Activated CD8-positive, alpha-beta memory T cell treated with anti-CD3 and anti-CD28 coated beads for 4 hours (primary cell): ENCODE results near the gene SCAMP1.
"Not testable (repeated sequence)": the region's sequence is repeated elsewhere in the genome, so short reads cannot be mapped to it uniquely, and the experiment has no call there.

ENCODE experiments used
- DNase-seq, 2 donors: peaks; one replicate each; pipeline ENCODE4 v3.0.0-alpha.2; 2020; ENCODE audit warnings: low read depth in 2 of 2

The SCAMP1 gene

GRCh38 chr5:78359831-78360673 lies at the start of gene SCAMP1:
SCAMP1 (plus strand) TSS chr5:78360617; CDS start chr5:78360672, 55 bp downstream.
- DNase-seq, result peak; percentile 82

- DNase-seq, result no peak
These were observed 42.9 kb upstream of the SCAMP1 start for GRCh38 chr5:78317515-78317914.

- no peak for DNase-seq
These were observed 42.1 kb upstream of the SCAMP1 start for GRCh38 chr5:78318337-78318736.

- DNase-seq, result no peak
These were observed 40.0 kb upstream of the SCAMP1 start for GRCh38 chr5:78320401-78320800.

- no peak for DNase-seq
These were observed 37.2 kb upstream of the SCAMP1 start for GRCh38 chr5:78323241-78323640.

GRCh38 chr5:78326930-78327329 lies 33.5 kb upstream of the SCAMP1 start:
- no peak for DNase-seq

- DNase-seq, result no peak
These were observed 32.5 kb upstream of the SCAMP1 start for GRCh38 chr5:78327761-78328510.

- no peak for DNase-seq
These were observed 31.7 kb upstream of the SCAMP1 start for GRCh38 chr5:78328585-78329173.

GRCh38 chr5:78331523-78332080 lies 28.8 kb upstream of the SCAMP1 start:
- no peak for DNase-seq

GRCh38 chr5:78334811-78335210 lies 25.6 kb upstream of the SCAMP1 start:
- no peak for DNase-seq

GRCh38 chr5:78335976-78336375 lies 24.4 kb upstream of the SCAMP1 start:
- no peak for DNase-seq

- DNase-seq, result no peak
These were observed 23.7 kb upstream of the SCAMP1 start for GRCh38 chr5:78336698-78337097.

- DNase-seq, result no peak
These were observed 20.6 kb upstream of the SCAMP1 start for GRCh38 chr5:78339617-78340436.

- DNase-seq, result no peak
These were observed 19.0 kb upstream of the SCAMP1 start for GRCh38 chr5:78341440-78341839.

GRCh38 chr5:78345485-78345884 lies 14.9 kb upstream of the SCAMP1 start:
- DNase-seq, result no peak

- DNase-seq, result no peak
These were observed 6.9 kb upstream of the SCAMP1 start for GRCh38 chr5:78353520-78353919.

GRCh38 chr5:78354066-78354670 lies 6.2 kb upstream of the SCAMP1 start:
- no peak for DNase-seq

GRCh38 chr5:78355561-78355960 lies 4.9 kb upstream of the SCAMP1 start:
- no peak for DNase-seq

- not testable (repeated sequence) for DNase-seq
These were observed 974 bp upstream of the SCAMP1 start for GRCh38 chr5:78359455-78359830.

GRCh38 chr5:78360674-78360923 lies 182 bp downstream of the SCAMP1 start:
- no peak for DNase-seq

- DNase-seq, result peak; percentile 49 to 65
These were observed 660 bp downstream of the SCAMP1 start for GRCh38 chr5:78360924-78361630.
